HG03442 (cell line): ENCODE results near the gene PRDM16.
"Not testable (repeated sequence)": the region's sequence is repeated elsewhere in the genome, so short reads cannot be mapped to it uniquely, and the experiment has no call there.

Experiments used
- ATAC-seq: cut with Tn5 transposase; IDR thresholded peaks from one replicate; pipeline ENCODE4 v1.9.1; 2021; ENCODE audit warnings: mild to moderate bottlenecking, moderate library complexity; ENCODE audit not compliant: unreplicated experiment

PRDM16 gene

DNA sequence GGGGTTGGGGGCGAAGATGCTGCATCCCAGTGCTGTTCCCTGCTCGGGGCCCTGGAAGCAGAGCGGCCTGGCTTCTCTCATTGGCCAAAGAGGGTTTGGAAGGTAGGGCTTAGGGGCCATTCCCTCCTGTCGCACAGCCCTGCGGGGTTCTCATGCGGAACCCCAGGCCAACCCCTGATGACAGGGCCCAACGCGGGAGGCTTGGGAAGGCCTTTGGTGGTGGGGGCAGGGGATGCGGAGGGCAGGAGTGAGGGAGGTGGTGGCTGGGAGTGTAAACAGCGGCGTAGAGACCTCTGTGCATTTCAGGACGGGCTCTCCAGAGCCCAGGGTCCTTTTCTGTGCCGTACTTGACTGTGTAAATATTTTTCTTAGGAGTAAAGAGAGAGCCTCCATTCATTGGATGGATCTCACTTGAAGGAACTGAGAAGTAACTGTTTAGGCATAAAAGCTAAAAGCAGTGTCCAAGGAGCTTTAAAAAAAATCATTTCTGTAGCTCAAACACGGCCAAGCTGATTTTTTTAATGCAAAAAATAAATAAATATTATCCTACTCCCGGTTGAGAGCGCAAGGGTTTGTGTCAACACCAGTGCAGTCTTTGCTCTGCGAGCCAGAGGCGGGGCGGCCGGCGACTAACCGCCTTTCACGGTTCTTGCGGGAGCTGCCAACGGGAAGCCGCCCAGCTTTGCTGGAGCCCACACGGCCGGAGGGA, 169.1 kb downstream of the PRDM16 start:
- ATAC-seq, result no peak

DNA sequence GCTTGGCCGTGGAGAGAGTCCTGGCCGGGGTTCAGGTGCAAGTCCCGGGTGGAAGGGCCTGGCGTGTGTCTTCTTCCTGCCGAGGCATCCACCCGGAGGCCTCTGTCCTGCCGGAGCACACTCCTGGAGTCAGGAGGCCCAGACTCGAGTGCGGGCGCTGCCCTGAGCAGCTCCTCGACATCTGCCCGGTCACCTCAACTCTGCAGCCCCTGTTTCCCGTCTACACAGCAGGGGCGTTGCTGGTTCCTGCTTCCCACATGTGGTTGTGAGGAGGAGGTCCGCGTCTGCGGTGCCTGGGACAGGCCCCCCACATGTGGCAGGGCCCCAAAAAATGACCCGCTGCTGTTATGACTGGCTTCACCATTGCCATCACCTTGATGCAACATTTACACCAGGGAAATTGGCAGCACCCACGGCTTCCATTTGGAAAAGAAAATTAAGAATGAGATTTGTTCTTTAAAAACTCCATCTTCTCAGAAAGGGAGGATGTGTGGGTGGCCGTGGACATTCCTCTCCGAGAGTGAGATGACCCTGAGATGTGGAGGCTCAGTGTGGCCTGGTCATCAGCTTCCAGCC, 169.8 kb downstream of the PRDM16 start:
- ATAC-seq, result no peak

DNA sequence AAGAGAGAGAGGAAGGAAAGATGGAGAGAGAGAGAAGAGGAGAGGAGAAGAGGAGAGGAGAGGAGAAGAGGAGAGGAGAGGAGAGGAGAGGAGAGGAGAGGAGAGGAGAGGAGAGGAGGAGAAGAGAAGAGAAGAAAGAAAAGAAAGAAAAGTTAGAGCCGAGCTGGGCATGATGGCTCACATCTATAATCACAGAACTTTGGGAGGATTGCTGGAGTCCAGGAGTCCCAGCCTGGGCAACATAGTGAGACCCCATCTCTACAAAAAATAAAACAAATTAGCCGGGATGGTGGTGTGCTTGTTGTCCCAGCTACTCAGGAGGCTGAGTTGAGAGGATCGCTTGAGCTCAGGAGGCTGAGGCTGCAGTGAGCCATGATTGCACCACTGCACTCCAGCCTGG, 171.0 kb downstream of the PRDM16 start:
- ATAC-seq, result not testable (repeated sequence)

DNA sequence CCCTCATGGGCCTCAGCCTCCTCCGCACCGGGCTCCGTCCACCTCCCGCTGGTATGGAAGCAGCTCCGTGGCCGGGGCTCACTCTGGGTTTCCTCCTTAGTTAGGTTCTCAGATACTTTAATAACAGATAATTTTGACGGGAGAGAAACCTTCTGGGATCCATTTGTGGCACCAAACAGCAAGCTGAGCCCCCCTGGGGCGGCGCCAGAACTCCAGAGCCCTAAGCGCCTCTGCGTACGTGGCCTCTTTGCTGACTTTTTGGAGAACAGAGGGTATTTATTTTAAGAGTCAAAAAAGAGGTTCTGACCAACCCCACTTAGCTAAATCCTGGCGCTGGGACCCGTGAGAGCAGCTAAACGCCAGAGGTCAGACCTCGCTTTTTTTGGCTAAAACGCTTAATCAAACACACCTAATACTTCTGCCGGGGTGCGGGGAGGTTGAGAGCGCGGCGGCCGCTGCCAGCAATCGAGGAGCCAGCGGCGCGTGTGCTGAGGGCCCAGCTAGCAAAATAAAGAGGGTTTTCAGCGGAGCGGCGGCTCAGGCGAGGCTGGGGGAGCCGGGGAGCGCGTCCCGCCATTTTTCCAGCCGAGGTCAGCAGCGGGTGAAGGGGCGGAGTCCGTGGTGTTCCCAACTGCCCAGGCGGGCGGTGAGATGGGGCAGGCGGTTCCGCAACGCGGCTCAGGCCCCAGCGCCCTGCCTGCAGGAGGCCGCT, 171.7 kb downstream of the PRDM16 start:
- ATAC-seq, result no peak

DNA sequence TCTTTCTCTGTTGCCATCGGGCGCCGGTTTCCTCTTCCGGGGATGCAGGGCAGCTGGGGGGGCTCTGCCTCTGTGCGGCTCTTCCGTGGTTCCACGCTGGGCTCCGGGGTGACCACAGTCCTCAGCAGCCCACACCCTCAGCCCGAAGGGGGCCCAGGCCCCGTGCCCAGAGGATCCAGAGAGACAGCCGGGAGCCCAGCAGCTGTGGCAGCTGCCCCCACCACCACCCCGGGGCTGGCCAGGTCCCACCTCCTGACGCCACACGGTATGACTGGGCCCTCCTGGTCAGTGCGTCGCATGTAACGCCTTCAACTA, 172.2 kb downstream of the PRDM16 start:
- no peak for ATAC-seq

DNA sequence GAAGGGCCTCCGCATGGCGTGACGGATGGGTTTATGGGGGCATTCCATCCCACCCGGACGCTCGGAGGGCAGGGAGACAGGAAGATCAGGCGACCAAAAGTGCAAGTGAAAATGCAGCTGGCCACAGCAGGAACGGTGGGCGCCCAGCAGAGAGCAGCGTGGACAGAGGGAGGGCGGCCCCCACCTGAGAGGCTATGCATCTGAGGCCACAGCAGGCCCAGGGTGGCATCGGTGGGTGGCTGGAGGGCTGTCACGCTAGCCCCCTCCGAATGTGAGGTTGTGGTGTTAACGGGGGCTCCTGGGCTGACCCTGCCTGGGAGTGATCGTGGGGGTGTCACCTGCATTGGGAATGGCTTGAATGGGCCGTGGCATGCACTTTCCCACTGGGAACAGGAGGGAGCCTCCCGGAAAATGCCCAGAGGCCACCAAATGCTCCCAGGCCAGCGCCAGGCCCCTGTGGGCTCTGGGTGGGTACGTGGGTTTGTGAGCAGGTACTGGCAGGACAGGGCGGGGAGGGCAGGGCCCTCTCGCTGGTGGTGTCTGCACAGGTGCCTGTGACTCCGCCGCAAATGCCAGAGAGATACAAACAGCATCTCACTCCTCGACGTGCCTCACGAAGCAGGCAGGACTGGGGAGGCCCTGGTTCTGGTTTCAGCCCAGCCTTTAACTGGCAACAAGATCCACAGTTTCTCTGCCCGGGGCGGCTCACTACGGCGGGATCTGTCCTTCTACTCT, 172.8 kb downstream of the PRDM16 start:
- ATAC-seq, result no peak

DNA sequence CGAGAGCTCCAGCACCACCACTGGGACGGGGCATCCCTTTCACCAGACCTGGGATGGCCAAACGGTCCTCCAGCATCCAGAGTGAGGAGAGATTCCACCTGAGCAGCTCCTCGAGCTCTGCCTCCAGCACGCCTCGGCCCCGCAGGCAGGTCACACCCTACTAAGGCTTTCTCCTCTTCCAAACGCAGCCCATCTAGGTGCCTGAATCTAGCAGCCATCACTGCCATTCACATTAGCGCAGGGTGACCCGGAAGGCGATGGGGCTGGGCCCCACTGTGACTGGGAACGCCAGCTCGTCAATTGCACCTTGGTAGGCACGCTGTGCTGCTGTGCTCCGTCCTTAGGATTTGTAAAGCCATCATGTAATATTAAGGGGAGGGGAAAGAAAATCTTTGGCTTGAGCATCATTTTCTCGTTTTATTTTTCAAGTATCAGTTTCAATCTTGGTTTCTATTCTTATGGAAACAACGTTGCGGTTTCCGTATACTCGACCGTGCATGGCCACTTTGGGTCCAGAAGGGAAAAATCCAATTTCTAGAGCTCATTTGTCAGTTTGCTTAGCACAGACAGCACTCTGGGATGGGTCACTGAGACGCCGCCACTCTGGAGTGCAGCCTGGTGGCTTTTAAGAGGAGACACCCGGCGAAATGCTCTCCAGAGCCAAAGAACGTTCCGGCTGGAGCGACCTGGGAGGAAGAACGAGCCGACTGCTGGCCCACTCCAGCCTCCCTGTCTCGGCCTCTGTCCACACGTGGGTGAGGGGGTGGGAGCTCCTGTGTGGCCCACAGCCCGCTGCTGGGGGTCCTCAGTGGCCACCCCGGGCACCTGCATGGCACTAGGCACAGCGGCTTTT, 173.6 kb downstream of the PRDM16 start:
- ATAC-seq, result no peak

DNA sequence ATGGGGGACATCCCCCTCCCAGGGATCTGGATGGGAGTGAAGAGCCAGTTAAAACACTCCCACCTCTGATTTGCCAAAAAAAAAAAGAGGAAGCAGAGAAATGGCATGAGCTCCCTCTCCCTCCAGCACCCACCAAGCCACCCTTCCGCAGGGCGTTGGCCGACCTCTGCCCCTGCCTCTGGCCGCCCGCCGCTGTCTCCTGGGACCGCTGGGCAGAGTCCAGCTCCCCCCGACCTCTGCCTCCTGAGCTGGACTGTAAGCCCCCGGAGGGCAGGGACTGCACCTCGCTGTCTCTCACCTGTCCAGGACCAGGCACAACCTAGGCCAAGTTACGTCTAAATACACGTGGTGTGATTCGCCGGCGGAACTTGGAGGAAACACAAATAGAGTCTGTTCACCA, 174.3 kb downstream of the PRDM16 start:
- ATAC-seq, result no peak

DNA sequence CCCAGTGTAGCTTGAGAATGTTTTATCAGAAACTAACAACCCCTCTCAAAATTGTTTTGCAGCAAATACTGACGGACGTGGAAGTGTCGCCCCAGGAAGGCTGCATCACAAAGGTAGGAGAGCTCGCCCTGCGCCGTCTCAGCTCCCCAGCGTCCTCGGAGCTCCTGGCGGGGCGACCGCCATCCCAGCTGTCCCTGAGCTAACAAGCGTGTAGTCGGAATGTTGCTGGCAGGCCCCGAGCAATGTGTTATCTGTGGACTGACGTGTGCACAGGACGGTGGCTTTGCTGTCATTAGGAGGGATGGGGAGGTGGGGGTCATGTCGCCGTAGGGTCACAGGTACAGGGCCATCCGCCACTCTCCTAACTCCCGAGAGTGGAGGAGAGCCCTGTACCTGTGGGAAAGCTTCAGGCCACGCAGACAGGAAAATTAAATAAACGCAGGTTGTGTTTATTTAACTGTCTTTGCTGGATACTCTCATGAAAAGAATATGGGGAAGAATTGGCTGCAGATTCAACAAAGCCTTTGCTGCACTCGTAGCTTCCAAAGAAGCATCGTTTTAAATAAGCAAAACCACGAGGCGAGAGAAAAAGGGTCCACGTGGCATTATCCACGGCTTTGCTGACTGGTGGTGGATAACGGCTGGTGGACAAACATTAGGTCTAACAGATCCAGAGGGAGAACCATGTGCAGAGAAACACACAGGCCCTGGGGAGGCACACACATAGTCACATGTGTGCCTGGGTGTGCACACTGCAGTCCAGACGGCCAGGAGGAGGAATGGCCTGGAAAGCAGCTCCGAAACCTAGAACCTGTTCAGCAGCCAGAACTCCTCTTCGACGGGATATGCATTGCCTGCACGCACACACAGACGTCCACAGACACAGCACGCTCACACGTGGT, 175.3 kb downstream of the PRDM16 start:
- ATAC-seq, result no peak

DNA sequence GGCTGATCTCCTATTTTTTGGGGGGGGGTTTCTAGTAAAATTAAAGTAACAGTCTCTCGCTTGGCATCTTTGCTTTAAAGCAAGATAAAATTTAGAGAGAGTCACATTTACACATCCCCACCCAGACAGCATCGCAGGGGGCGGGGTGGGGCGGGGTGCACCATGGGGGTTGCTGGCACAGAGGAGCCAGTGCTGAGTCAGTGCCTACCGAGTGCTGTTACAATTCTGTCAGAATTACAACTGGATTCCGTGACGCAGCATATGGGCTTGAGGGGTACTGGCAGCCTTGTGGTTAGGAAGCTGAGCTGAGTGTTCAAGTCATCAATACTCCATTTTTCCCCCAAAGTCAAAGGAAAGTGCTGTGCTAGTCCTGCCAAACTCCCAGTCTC, 175.9 kb downstream of the PRDM16 start:
- no peak for ATAC-seq

DNA sequence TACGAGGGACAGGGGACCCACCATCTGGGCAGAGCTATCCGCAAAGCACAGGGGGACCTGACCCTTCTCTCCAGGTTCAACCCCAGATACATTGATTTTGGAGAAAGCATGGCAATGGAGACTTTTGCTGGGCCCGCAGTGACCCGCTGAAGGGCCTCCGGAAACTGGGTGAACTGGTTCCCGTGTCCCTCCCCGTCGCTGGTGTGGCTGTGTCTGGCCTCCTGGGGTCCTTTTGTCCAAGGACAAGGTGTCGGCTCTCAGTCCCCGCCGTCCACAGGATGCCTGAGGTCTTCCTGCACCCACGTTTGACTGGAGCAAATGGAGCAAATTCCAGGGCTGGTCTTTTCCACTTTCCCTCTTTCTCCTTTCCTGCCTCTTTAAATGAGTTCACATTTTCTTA, 176.3 kb downstream of the PRDM16 start:
- no peak for ATAC-seq

DNA sequence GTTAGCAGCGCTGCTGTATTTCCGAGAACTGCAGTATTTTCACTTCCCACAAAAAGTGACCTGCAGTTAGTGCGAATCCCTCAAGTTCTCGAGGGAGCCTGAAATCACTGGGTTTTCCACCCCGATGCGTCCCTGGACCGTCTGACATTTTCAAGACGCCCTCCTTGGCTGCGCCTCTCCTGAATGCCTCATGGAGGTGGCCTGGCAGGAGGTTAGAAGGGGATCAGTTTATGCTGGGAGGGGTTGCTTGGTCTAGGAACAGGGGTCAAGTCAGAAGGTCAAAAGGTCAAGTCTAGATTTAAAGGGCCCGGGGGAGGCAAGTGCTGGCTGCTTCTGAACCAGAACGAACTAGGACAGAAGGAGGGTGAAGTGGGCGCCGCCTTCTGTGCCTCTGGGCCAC, 176.8 kb downstream of the PRDM16 start:
- no peak for ATAC-seq

DNA sequence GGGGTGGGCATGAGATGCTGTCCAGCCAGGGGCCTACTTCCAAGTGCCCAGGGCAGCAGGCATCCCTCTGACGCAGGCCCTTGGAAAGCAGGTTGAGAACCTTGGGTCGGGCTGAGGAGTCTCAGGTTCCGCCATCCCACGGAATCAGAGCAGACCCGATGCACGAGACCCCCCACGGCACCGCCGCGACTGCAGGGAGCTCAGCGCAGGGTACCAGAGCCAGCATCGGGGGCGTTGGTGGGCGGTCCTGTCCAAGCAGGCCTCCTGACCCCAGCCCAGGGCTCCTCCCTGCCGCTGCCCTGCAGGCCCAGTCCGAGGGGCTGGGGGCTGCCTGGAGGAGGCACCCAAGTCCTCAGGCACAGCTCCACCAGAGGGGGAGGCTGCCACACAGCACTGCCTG, 177.2 kb downstream of the PRDM16 start:
- ATAC-seq, result no peak

DNA sequence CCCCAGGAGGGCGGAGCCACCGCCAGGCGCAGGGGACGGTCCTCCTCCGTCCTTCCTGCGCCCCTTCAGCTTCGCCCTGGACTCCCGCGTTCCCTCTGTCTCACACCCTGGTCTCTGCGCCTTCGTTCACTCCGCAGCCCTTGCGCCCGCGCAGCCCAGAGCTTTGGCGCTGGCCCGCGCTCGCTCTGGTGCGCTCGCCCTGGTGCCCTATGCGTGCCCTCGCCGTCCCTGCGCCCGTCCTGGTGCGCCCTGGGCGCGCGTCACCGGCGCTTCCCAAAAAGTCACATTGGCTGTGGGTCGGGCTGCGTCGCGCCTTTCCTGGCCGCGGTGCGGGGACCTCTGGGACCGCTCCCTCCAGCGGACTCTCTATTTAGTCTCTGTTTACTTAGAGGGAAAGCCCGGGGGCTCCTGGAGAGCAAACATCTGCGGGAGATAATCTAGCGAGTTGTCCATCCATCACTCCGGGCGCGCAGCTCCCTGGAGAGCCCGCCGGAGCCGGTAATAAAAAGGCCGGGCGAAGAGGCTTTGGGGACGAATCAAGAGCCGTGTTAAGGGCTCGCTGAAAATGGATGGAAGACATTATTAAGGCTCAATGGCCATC, 178.6 kb downstream of the PRDM16 start:
- no peak for ATAC-seq

DNA sequence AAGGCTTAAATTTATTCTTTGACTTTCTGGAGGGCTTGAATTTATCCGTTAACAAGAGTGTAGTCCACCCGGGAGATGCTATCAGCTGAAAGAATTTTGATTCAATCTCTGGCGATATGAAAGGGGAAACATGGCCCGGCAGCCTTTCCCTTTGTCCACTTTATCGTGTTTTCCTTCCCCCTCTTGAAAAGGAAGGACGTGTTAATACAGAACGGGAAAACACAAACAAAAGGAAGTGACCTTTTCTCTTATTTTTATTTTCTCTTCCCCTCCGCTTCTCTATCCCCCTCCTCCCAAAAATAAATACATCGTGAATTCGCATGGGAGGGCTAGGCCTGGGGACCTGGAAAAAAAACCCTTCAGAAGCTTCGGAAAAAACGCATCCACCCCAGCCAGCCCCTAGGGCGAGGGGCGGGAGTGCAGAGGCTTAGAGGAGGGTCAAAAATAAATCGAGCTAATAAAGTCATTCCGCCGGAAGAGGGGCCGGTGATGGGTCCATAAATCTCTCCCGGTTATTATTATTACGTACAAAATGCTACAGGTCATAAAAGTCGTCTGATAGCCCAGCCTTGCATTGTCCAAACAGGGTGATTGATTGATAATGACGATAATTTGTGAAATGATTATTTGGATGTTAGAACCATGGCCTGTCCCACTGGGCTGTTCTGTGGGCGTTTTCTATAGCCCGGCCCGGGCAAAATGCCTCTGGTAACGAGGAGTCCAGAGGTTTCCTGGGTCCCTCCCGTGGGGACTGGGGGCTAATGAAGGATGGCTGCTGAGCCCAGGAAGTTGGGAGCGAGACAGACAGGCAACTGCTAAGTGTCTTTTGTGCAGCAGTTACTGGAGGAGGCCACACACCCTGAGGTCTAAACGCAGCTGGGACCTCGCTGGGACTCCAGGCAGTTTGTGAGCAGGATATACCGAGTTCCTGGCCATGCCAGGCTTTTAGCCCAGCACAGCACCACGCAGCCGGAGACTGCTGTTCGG, 179.4 kb downstream of the PRDM16 start:
- ATAC-seq, result no peak

DNA sequence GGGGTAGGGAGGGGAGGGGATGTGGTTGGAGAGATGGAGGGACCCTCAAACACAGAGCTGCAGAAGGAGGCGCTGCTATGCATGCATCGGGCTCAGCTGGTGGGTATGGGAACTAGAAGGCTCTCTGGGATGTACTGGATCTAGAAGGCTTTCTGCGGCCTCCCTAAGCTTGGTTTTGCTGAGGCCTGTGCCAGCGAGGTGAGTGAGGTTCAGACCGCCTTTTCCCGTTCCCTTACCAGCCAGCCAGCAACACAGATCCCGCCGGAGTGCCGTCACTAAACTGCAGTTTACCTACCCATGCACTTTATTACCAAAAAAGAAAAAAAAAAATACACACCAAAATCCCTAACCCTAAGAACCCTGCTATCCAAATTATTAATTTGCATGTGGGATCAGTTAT, 180.2 kb downstream of the PRDM16 start:
- no peak for ATAC-seq

DNA sequence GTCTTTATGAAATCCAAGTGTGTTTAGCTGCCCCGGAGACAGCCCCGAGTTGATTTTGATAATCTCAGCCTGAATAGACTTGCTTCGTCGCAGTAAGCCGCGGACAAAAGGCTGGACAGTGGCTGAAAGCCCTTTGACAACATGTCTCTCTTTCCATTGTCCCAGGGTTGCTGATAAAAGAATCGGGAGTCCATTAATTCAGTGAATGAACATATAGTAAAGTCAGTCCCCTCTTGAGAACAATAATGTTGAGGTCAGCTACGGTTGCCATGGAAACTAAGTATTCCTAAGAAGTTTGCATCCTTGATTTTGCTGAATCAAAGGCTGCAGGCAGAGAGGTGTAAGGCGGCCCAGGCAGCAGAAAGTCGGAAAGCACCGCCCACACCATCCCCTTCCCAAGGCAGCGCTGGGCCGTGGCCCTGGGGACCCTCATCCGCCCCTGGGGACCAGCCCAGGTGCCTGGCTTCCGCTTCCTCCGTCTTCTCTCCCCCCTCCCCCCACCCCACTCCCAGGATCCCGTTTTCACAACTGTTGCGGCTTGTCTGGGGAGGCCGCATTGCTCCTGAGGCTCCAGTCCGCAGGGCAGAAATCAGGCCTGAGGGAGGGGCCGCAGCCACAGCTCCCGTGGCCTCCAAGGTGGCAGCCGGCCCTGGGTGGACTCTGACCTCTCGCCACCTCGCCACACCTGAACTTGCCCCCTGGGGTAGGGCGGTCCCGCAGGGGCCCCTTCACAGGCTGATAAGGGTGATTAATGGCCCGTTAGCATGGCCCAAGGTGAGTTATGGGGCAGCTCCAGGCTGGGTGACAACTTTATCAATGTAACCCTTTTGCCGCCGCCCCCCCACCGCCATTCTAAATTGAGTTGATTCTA, 180.9 kb downstream of the PRDM16 start:
- no peak for ATAC-seq
